HCT116 (cell line): ENCODE data around the gene CPT1C. TPM values are rescaled to one million over a fixed set of nuclear protein-coding genes. Genes with fewer than 3 reads are reported as not detected.

ENCODE experiments used
- ATAC-seq: fragments of 200-7000 bp; cut with Tn5 transposase; 2 replicates; pipeline ENCODE4 v1.9.1; 2020; ENCODE audit warnings: mild to moderate bottlenecking, moderate library complexity
- BruUV-seq: library from RNA; stranded (reverse); fragments of 400-500 nt; replicated peaks from 2 replicates; lab custom pipeline; 2021; lab: Mats Ljungman, UMichigan
- CTCF ChIA-PET: fragments of 300-600 bp; sonication (Branson Sonifier 250); formaldehyde crosslinking; loops from one replicate; lab custom pipeline; 2021; ENCODE audit warnings: antibody characterized with exemption; lab: Charles Lee
- POLR2A ChIA-PET: fragments of 300-600, 350-600 bp; sonication (Branson Sonifier 250); formaldehyde crosslinking; loops from one replicate; lab custom pipeline; 2021; ENCODE audit warnings: antibody characterized with exemption; lab: Charles Lee
- RAD21 ChIA-PET, 2 experiments: fragments of 300-600 bp; sonication (Branson Sonifier 250); formaldehyde crosslinking; loops; one replicate each; lab custom pipeline; 2023; ENCODE audit warnings: low total read pairs in 2 of 2; ENCODE audit not compliant: uncharacterized antibody in 2 of 2, unreplicated experiment in 2 of 2, low non-redundant PET in 1 of 2; lab: Charles Lee
- DNase-seq: peaks from one replicate; pipeline ENCODE4 v3.0.0-alpha.2; 2010; ENCODE audit warnings: low read depth, low spot score
- H2AFZ ChIP-seq: fragments of 200-600 bp; shearing (Covaris generic), sonication (generic); 2 replicates; pipeline ENCODE4 v1.6.1; 2017; ENCODE audit warnings: low read depth, mixed run types, mixed read lengths, antibody characterized with exemption, low read length; ENCODE audit not compliant: poor library complexity, severe bottlenecking
- H3K27ac ChIP-seq: 2 replicates; pipeline ENCODE4 v1.5.1; 2012; ENCODE audit warnings: low read depth, low read length
- H3K27me3 ChIP-seq: fragments of 200-600 bp; sonication (generic); 2 replicates; pipeline ENCODE4 v1.6.1; 2016; ENCODE audit warnings: mixed run types, low read length, mixed read lengths; ENCODE audit not compliant: insufficient read depth
- H3K36me3 ChIP-seq, 2 experiments: fragments of 200-500 bp in 1 of 2; fragments of 200-600 bp in 1 of 2; sonication (Bioruptor generic) in 1 of 2; sonication (generic) in 1 of 2; 2 replicates each; pipeline versions ENCODE4 v1.5.1 to v1.6.1; 2014 to 2016; ENCODE audit warnings: low read length in 2 of 2, inconsistent platforms in 1 of 2, mixed read lengths in 1 of 2, mixed run types in 1 of 2; ENCODE audit not compliant: insufficient read depth in 2 of 2, control insufficient read depth in 1 of 2
- H3K4me1 ChIP-seq, 2 experiments: fragments of 200-600 bp in 1 of 2; sonication (generic) in 1 of 2; 2 replicates each; pipeline versions ENCODE4 v1.5.1 to v1.6.1; 2012 to 2017; ENCODE audit warnings: low read length in 2 of 2, inconsistent platforms in 1 of 2, mild to moderate bottlenecking in 1 of 2, mixed read lengths in 1 of 2, mixed run types in 1 of 2, moderate library complexity in 1 of 2; ENCODE audit not compliant: insufficient read depth in 2 of 2, control insufficient read depth in 1 of 2
- H3K4me2 ChIP-seq: fragments of 200-600 bp; sonication (generic); 2 replicates; pipeline ENCODE4 v1.6.1; 2017; ENCODE audit warnings: mixed run types, low read length, mixed read lengths
- H3K4me3 ChIP-seq, 2 experiments: fragments of 200-600 bp in 1 of 2; sonication (generic) in 1 of 2; replicated peaks in 1 of 2; 2 replicates each; pipeline ENCODE4 v1.5.1; 2011 to 2016; ENCODE audit warnings: low read length in 2 of 2, control low read depth in 1 of 2, low read depth in 1 of 2, mild to moderate bottlenecking in 1 of 2, mixed read lengths in 1 of 2, mixed run types in 1 of 2
- H3K79me2 ChIP-seq: fragments of 200-600 bp; sonication (generic); 2 replicates; pipeline ENCODE4 v1.6.1; 2017; ENCODE audit warnings: mild to moderate bottlenecking, mixed run types, low read length, moderate library complexity, mixed read lengths; ENCODE audit not compliant: insufficient read depth
- H3K9ac ChIP-seq: fragments of 200-600 bp; sonication (generic); 2 replicates; pipeline ENCODE4 v1.6.1; 2016; ENCODE audit warnings: low read length, mixed read lengths
- H3K9me2 ChIP-seq: fragments of 200-600 bp; sonication (generic), shearing (Covaris generic); 2 replicates; pipeline ENCODE4 v1.6.1; 2017; ENCODE audit warnings: mixed run types, mild to moderate bottlenecking, moderate library complexity; ENCODE audit not compliant: insufficient read depth
- H3K9me3 ChIP-seq, 2 experiments: fragments of 200-500 bp in 1 of 2; fragments of 200-600 bp in 1 of 2; sonication (Bioruptor generic) in 1 of 2; sonication (generic) in 1 of 2; 2 replicates each; pipeline ENCODE4 v1.6.1; 2014 to 2017; ENCODE audit warnings: low read length in 2 of 2, mixed read lengths in 2 of 2, inconsistent platforms in 1 of 2, low read depth in 1 of 2, mild to moderate bottlenecking in 1 of 2, mixed run types in 1 of 2, moderate library complexity in 1 of 2; ENCODE audit not compliant: control insufficient read depth in 1 of 2, insufficient read depth in 1 of 2
- H4K20me1 ChIP-seq: fragments of 200-600 bp; sonication (generic), shearing (Covaris generic); 2 replicates; pipeline ENCODE4 v1.6.1; 2017; ENCODE audit warnings: mixed run types, mild to moderate bottlenecking, moderate library complexity; ENCODE audit not compliant: insufficient read depth
- CBX3 ChIP-seq: IDR thresholded peaks from 2 replicates; pipeline ENCODE4 v1.6.1; 2012; ENCODE audit warnings: low read depth
- CEBPB ChIP-seq: IDR thresholded peaks from 2 replicates; pipeline ENCODE4 v1.6.1; 2012; ENCODE audit warnings: low read depth
- EGR1 ChIP-seq: IDR thresholded peaks from 2 replicates; pipeline ENCODE4 v1.6.1; 2012; ENCODE audit warnings: low read depth
- EZH2 ChIP-seq: fragments of 200-600 bp; sonication (generic); IDR thresholded peaks from 2 replicates; pipeline ENCODE4 v1.6.1; 2017; ENCODE audit warnings: antibody characterized with exemption, mixed run types
- EZH2phosphoT487 ChIP-seq: fragments of 200-600 bp; IDR thresholded peaks from 2 replicates; pipeline ENCODE4 v1.6.1; 2018; ENCODE audit warnings: antibody characterized with exemption, borderline replicate concordance
- JUND ChIP-seq: IDR thresholded peaks from 2 replicates; pipeline ENCODE4 v1.6.1; 2012
- POLR2A ChIP-seq: IDR thresholded peaks from 2 replicates; pipeline ENCODE4 v1.7.0; 2011; ENCODE audit warnings: borderline replicate concordance; ENCODE audit not compliant: insufficient read depth, insufficient read length; ENCODE audit errors: extremely low read depth
- SIN3A ChIP-seq: IDR thresholded peaks from 2 replicates; pipeline ENCODE4 v1.6.1; 2012; ENCODE audit warnings: low read depth
- SP1 ChIP-seq: IDR thresholded peaks from 2 replicates; pipeline ENCODE4 v1.6.1; 2012; ENCODE audit warnings: low read depth
- SRF ChIP-seq: IDR thresholded peaks from 2 replicates; pipeline ENCODE4 v1.6.1; 2012; ENCODE audit warnings: low read depth
- ZFX ChIP-seq: fragments of 450-650 bp; IDR thresholded peaks from 2 replicates; pipeline ENCODE4 v1.6.1; 2017
- intact Hi-C: fragments of 100-400 bp; cut with micrococcal nuclease; formaldehyde crosslinking; loops from 2 replicates; pipeline ENCODE4 v1.10.0; 2022
- total RNA-seq: library from RNA; stranded (reverse); gene quantifications from one replicate; pipeline ENCODE4 v1.2.1, GENCODE V29; 2021; ENCODE audit not compliant: unreplicated experiment
- TF ChIP-seq, protein P1 (sequence below), 3 experiments: fragments of 200-600 bp in 1 of 3; sonication (generic) in 1 of 3; IDR thresholded peaks in 2 of 3; conservative IDR thresholded peaks in 1 of 3; 2 replicates each; pipeline ENCODE4 v1.5.1; 2012 to 2017; ENCODE audit warnings: low read depth in 2 of 3, low read length in 2 of 3, antibody characterized with exemption in 1 of 3, borderline replicate concordance in 1 of 3, control low read depth in 1 of 3, mild to moderate bottlenecking in 1 of 3, mixed read lengths in 1 of 3, mixed run types in 1 of 3, moderate library complexity in 1 of 3; ENCODE audit not compliant: insufficient read depth in 1 of 3
- TF ChIP-seq, protein P2 (sequence below): IDR thresholded peaks from 2 replicates; pipeline ENCODE4 v1.6.1; 2012
- TF ChIP-seq, protein P3 (sequence below): IDR thresholded peaks from 2 replicates; pipeline ENCODE4 v1.6.1; 2011; ENCODE audit warnings: mild to moderate bottlenecking, low read length, moderate library complexity; ENCODE audit not compliant: insufficient replicate concordance; ENCODE audit errors: extremely low read depth

The CPT1C gene
- total RNA-seq, 1 experiment from 2014 or later: 12.0 TPM

DNA sequence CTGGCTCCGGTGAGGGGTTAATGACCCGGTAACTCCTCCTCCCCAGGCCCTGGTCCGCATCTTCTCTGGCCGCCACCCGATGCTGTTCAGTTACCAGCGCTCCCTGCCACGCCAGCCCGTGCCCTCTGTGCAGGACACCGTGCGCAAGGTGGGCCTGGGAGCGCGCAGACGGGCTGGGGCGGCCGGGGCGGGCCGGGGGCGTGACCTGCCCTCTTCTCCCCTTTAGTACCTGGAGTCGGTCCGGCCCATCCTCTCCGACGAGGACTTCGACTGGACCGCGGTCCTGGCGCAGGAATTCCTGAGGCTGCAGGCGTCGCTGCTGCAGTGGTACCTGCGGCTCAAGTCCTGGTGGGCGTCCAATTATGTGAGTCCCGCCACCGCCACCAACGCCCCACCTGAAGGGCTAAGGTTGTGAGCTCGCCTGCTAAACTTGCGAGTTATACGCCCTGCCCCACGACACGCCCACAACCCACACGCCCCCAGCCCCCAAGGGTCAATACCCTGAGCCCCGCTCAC lies 10.4 kb downstream of the CPT1C start:
- H3K79me2 ChIP-seq: no peaks in the 10 kb centered on the region
- no peaks in the 10 kb centered on the region for H3K36me3 ChIP-seq
- no peak for ATAC-seq
- intact Hi-C loops: no loop called here
- no peaks in the 10 kb centered on the region for H3K27me3 ChIP-seq
- H3K9ac ChIP-seq: no peak overlapping the region
- RAD21 ChIA-PET: no interaction called here
- H2AFZ ChIP-seq: no peak overlapping the region
- POLR2A ChIA-PET: no interaction called here
- no peak for DNase-seq
- no TSS peak for BruUV-seq
- peaks cover 4 to 14% of the 10 kb centered on the region in 2 experiments; a peak in 3 of 4 replicates for H3K4me1 ChIP-seq
- no peak overlapping the region for H3K4me3 ChIP-seq
- TF ChIP-seq EZH2phosphoT487 (no peak), JUND (no peak), POLR2A (no peak), ZFX (no peak), SP1 (no peak), CBX3 (no peak), CEBPB (no peak), SIN3A (no peak), EGR1 (no peak), EZH2 (no peak), SRF (no peak)
- TF ChIP-seq, protein P1, sequence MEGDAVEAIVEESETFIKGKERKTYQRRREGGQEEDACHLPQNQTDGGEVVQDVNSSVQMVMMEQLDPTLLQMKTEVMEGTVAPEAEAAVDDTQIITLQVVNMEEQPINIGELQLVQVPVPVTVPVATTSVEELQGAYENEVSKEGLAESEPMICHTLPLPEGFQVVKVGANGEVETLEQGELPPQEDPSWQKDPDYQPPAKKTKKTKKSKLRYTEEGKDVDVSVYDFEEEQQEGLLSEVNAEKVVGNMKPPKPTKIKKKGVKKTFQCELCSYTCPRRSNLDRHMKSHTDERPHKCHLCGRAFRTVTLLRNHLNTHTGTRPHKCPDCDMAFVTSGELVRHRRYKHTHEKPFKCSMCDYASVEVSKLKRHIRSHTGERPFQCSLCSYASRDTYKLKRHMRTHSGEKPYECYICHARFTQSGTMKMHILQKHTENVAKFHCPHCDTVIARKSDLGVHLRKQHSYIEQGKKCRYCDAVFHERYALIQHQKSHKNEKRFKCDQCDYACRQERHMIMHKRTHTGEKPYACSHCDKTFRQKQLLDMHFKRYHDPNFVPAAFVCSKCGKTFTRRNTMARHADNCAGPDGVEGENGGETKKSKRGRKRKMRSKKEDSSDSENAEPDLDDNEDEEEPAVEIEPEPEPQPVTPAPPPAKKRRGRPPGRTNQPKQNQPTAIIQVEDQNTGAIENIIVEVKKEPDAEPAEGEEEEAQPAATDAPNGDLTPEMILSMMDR (IDR thresholded peaks at IDR 0.05 in 2 of 3, conservative IDR thresholded peaks at IDR 0.05 in 1 of 3; ENCODE audit: borderline replicate concordance in 1 of 3, insufficient read depth in 1 of 3, low read depth in 2 of 3, low read length in 2 of 3): no peak
- TF ChIP-seq, protein P2, sequence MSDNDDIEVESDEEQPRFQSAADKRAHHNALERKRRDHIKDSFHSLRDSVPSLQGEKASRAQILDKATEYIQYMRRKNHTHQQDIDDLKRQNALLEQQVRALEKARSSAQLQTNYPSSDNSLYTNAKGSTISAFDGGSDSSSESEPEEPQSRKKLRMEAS: no peak
- TF ChIP-seq, protein P3, sequence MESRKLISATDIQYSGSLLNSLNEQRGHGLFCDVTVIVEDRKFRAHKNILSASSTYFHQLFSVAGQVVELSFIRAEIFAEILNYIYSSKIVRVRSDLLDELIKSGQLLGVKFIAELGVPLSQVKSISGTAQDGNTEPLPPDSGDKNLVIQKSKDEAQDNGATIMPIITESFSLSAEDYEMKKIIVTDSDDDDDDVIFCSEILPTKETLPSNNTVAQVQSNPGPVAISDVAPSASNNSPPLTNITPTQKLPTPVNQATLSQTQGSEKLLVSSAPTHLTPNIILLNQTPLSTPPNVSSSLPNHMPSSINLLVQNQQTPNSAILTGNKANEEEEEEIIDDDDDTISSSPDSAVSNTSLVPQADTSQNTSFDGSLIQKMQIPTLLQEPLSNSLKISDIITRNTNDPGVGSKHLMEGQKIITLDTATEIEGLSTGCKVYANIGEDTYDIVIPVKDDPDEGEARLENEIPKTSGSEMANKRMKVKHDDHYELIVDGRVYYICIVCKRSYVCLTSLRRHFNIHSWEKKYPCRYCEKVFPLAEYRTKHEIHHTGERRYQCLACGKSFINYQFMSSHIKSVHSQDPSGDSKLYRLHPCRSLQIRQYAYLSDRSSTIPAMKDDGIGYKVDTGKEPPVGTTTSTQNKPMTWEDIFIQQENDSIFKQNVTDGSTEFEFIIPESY: no peak
- CTCF ChIA-PET: no interaction called here
- H3K27ac ChIP-seq: no peak overlapping the region
- H3K9me2 ChIP-seq: no peaks in the 10 kb centered on the region
- H3K9me3 ChIP-seq: no peaks in the 10 kb centered on the region
- H3K4me2 ChIP-seq: no peak overlapping the region
- no peaks in the 10 kb centered on the region for H4K20me1 ChIP-seq
